ENCODE results near the gene PLCH1.

GRCh38 chr3:155771126-155771525 lies 26.3 kb upstream of the PLCH1 start:
- TF ChIP-seq PATZ1 (CRISPR knock-in tag; IDR thresholded peaks at IDR 0.05; ENCODE audit: borderline replicate concordance) (no peak), ARNTL (CRISPR knock-in tag; IDR thresholded peaks at IDR 0.05; ENCODE audit: borderline replicate concordance, low read depth) (no peak), CREB5 (CRISPR knock-in tag; IDR thresholded peaks at IDR 0.05; ENCODE audit: low read depth) (no peak), PPARA (CRISPR knock-in tag; IDR thresholded peaks at IDR 0.05; ENCODE audit: borderline replicate concordance) (no peak), ESRRG (CRISPR knock-in tag; IDR thresholded peaks at IDR 0.05) (no peak), ZFP30 (CRISPR knock-in tag; IDR thresholded peaks at IDR 0.05) (no peak), ZNF8 (CRISPR knock-in tag; IDR thresholded peaks at IDR 0.05) (no peak), ZNF565 (CRISPR knock-in tag; conservative IDR thresholded peaks at IDR 0.05; ENCODE audit: low read depth) (no peak), ZFP3 (CRISPR knock-in tag; IDR thresholded peaks at IDR 0.05) (no peak), TOX (CRISPR knock-in tag; IDR thresholded peaks at IDR 0.05; ENCODE audit: borderline replicate concordance) (no peak), OSR1 (CRISPR knock-in tag; IDR thresholded peaks at IDR 0.05) (no peak)
- TF ChIP-seq, protein P1, sequence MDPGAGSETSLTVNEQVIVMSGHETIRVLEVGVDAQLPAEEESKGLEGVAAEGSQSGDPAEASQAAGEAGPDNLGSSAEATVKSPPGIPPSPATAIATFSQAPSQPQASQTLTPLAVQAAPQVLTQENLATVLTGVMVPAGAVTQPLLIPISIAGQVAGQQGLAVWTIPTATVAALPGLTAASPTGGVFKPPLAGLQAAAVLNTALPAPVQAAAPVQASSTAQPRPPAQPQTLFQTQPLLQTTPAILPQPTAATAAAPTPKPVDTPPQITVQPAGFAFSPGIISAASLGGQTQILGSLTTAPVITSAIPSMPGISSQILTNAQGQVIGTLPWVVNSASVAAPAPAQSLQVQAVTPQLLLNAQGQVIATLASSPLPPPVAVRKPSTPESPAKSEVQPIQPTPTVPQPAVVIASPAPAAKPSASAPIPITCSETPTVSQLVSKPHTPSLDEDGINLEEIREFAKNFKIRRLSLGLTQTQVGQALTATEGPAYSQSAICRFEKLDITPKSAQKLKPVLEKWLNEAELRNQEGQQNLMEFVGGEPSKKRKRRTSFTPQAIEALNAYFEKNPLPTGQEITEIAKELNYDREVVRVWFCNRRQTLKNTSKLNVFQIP (CRISPR knock-in tag; IDR thresholded peaks at IDR 0.05; ENCODE audit: borderline replicate concordance, low read depth) = no peak
